Measurements from ENCODE around the gene CPTP.

GRCh38 chr1:1336446-1336845 is 11.8 kb downstream of the CPTP start:
- TF ChIP-seq, protein P1, sequence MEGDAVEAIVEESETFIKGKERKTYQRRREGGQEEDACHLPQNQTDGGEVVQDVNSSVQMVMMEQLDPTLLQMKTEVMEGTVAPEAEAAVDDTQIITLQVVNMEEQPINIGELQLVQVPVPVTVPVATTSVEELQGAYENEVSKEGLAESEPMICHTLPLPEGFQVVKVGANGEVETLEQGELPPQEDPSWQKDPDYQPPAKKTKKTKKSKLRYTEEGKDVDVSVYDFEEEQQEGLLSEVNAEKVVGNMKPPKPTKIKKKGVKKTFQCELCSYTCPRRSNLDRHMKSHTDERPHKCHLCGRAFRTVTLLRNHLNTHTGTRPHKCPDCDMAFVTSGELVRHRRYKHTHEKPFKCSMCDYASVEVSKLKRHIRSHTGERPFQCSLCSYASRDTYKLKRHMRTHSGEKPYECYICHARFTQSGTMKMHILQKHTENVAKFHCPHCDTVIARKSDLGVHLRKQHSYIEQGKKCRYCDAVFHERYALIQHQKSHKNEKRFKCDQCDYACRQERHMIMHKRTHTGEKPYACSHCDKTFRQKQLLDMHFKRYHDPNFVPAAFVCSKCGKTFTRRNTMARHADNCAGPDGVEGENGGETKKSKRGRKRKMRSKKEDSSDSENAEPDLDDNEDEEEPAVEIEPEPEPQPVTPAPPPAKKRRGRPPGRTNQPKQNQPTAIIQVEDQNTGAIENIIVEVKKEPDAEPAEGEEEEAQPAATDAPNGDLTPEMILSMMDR (IDR thresholded peaks at IDR 0.05; ENCODE audit: insufficient read depth, low read length, poor library complexity, severe bottlenecking) = no peak
- TF ChIP-seq EZH2phosphoT487 (conservative IDR thresholded peaks at IDR 0.05; ENCODE audit: low read length) = no peak
